ENCODE measurements around the gene TNFRSF14. TPM values are rescaled to one million over a fixed set of nuclear protein-coding genes. Genes with fewer than 3 reads are reported as not detected.
A peak's percentile ranks its signal among the peaks of the same experiment; 100 is the strongest.

TNFRSF14 gene
- total and polyA plus RNA-seq, 4 donors = 14.8 to 38.1 (median 29.1) TPM

- Histone ChIP-seq H3K4me1 (ENCODE audit: control insufficient read depth in 4 of 4, insufficient read depth in 4 of 4, low read length in 3 of 4) (peaks cover 8 to 21% (median 11%) of the 10 kb centered on the region in 4 donors), H3K4me3 (ENCODE audit: low read depth in 1 of 3, low read length in 3 of 3) (no peak overlapping the region), H3K27ac (ENCODE audit: low read depth in 1 of 2, low read length in 2 of 2) (peak overlapping the region; percentile 26 to 94), H3K27me3 (ENCODE audit: control insufficient read depth in 4 of 4, insufficient read depth in 4 of 4, low read length in 3 of 4) (no peaks in the 10 kb centered on the region), H3K9ac (ENCODE audit: low read depth in 1 of 2, low read length in 2 of 2) (no peak overlapping the region), H3K9me3 (ENCODE audit: control insufficient read depth in 4 of 4, low read length in 3 of 4) (no peaks in the 10 kb centered on the region), H3K36me3 (ENCODE audit: control insufficient read depth in 4 of 4, insufficient read depth in 3 of 4, low read depth in 1 of 4, low read length in 3 of 4) (no peaks in the 10 kb centered on the region)
- no peak for DNase-seq (ENCODE audit: low spot score)
- 61% methylated on average over 14 of the region's 14 CpGs for WGBS
- no peak for TF ChIP-seq CTCF (IDR thresholded peaks at IDR 0.05; ENCODE audit: low read depth, low read length, missing input control)
- no peak for TF ChIP-seq FOXA2 (IDR thresholded peaks at IDR 0.05)
- no peak for TF ChIP-seq ZBTB33 (IDR thresholded peaks at IDR 0.05)
- no peak for TF ChIP-seq MAX (IDR thresholded peaks at IDR 0.05)
- no peak for TF ChIP-seq EGR1 (IDR thresholded peaks at IDR 0.05; ENCODE audit: low read depth in 2 of 2)
- no peak for TF ChIP-seq NR2F2 (IDR thresholded peaks at IDR 0.05)
- TF ChIP-seq FOXA1 (IDR thresholded peaks at IDR 0.05) = no peak
- TF ChIP-seq REST (IDR thresholded peaks at IDR 0.05) = no peak
- TF ChIP-seq GABPA (IDR thresholded peaks at IDR 0.05 in 1 of 2, conservative IDR thresholded peaks at IDR 0.05 in 1 of 2) = no peak
- no peak for TF ChIP-seq HNF4G (IDR thresholded peaks at IDR 0.05)
- no peak for TF ChIP-seq SP1 (IDR thresholded peaks at IDR 0.05)
- no peak for TF ChIP-seq JUND (IDR thresholded peaks at IDR 0.05)
- no peak for TF ChIP-seq RAD21 (IDR thresholded peaks at IDR 0.05)
Measured at GRCh38 chr1:2583871-2584351, 27.7 kb downstream of the TNFRSF14 start.

- Histone ChIP-seq H3K36me3 (ENCODE audit: control insufficient read depth in 4 of 4, insufficient read depth in 3 of 4, low read depth in 1 of 4, low read length in 3 of 4) (peaks cover 0 to 2% (median 0%) of the 10 kb centered on the region in 4 donors), H3K27ac (ENCODE audit: low read depth in 1 of 2, low read length in 2 of 2) (peak overlapping the region; percentile 94 to 98), H3K4me1 (ENCODE audit: control insufficient read depth in 4 of 4, insufficient read depth in 4 of 4, low read length in 3 of 4) (peaks cover 8 to 19% (median 10%) of the 10 kb centered on the region in 4 donors), H3K27me3 (ENCODE audit: control insufficient read depth in 4 of 4, insufficient read depth in 4 of 4, low read length in 3 of 4) (no peaks in the 10 kb centered on the region), H3K9ac (ENCODE audit: low read depth in 1 of 2, low read length in 2 of 2) (no peak overlapping the region), H3K9me3 (ENCODE audit: control insufficient read depth in 4 of 4, low read length in 3 of 4) (no peaks in the 10 kb centered on the region), H3K4me3 (ENCODE audit: low read depth in 1 of 3, low read length in 3 of 3) (peak overlapping the region in 1 of 3 donors; percentile 92)
- no peak for TF ChIP-seq RXRA (IDR thresholded peaks at IDR 0.05)
- TF ChIP-seq EGR1 (IDR thresholded peaks at IDR 0.05; ENCODE audit: low read depth in 2 of 2) = no peak
- no peak for TF ChIP-seq JUND (IDR thresholded peaks at IDR 0.05)
- no peak for TF ChIP-seq HNF4A (conservative IDR thresholded peaks at IDR 0.05)
- WGBS = 61% methylated on average over 12 of the region's 12 CpGs
- no peak for DNase-seq (ENCODE audit: low spot score)
Measured at GRCh38 chr1:2584686-2585317, 28.6 kb downstream of the TNFRSF14 start.
